Activated T-helper 1 cell treated with anti-CD3 and anti-CD28 coated beads, Interleukin-12 subunit alpha, Interleukin-12 subunit beta, Interleukin-2, Interleukin-4 antibody, amounts not matched to agents 30 ng/mL and 10 ng/mL and 1 ng/mL, durations not matched to agents 14 hours and 24 hours and 36 hours (primary cell): ENCODE results near the gene USP5. TPM values are rescaled to one million over a fixed set of nuclear protein-coding genes. Genes with fewer than 3 reads are reported as not detected.
"Not testable (repeated sequence)": the region's sequence is repeated elsewhere in the genome, so short reads cannot be mapped to it uniquely, and the experiment has no call there.

Experiments
- DNase-seq: peaks from one replicate; pipeline ENCODE4 v3.0.0; 2021; ENCODE audit warnings: low spot score
- H3K27ac Mint-ChIP-seq: one replicate; pipeline ENCODE4 v1.8.0; 2021; ENCODE audit warnings: mild to moderate bottlenecking, mixed read lengths
- H3K27me3 Mint-ChIP-seq: one replicate; pipeline ENCODE4 v1.8.0; 2022; ENCODE audit warnings: mild to moderate bottlenecking, moderate library complexity, mixed read lengths; ENCODE audit not compliant: insufficient read depth
- H3K36me3 Mint-ChIP-seq: one replicate; pipeline ENCODE4 v1.8.0; 2021; ENCODE audit warnings: low read depth, mixed read lengths
- H3K4me1 Mint-ChIP-seq: one replicate; pipeline ENCODE4 v1.8.0; 2021; ENCODE audit warnings: low read depth, mixed read lengths
- H3K4me3 Mint-ChIP-seq: one replicate; pipeline ENCODE4 v1.8.0; 2021; ENCODE audit warnings: mild to moderate bottlenecking, moderate library complexity, mixed read lengths
- H3K9me3 Mint-ChIP-seq: one replicate; pipeline ENCODE4 v1.8.0; 2021; ENCODE audit warnings: mixed read lengths
- intact Hi-C: fragments of 100-400 bp; cut with micrococcal nuclease; formaldehyde crosslinking; loops from one replicate; pipeline ENCODE4 v1.15.1; 2024
- total RNA-seq: library from RNA; stranded (reverse); gene quantifications from 2 replicates; pipeline ENCODE4 v1.2.3, GENCODE V29; 2022

Gene USP5
- total RNA-seq, 1 donor from 2014 or later = 127 TPM

DNA sequence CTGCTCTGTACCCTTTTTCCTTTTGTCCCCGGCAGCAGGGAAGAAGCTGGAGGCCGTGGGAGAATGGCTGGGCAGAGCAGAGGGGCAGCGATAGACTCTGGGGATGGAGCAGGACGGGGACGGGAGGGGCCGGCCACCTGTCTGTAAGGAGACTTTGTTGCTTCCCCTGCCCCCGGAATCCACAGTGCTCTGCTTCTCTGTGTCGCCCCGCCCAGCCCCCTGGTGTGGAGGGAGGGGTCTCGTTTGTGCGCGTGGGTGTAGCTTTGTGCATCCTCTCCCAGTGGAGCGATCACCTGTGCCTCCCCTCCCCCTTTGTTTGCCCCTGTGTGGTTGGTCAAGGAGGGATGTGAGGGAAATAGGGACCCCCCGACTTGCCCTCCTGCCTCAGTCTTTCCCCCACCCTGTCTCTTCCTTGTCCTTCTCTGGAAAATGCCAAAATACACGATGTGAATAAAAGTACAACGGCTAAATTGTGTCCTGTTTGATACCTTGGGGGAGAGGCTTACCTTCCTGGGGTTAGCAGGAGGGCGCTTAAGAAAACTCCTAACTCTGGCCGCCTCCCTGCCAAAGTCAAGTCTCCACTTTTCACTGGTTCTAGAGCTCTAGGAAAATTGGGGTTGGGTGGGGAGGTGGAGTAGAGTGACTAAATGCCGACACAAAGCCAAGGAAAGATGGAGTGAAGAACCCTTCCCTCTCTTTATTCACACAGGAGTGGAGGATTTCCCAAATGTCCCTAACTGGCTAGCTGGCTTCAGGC, 14.4 kb downstream of the USP5 start:
- Mint-ChIP-seq H3K27me3 (no peaks in the 10 kb centered on the region), H3K27ac (peak overlapping the region; percentile 40), H3K36me3 (peaks cover 61% of the 10 kb centered on the region), H3K9me3 (no peaks in the 10 kb centered on the region), H3K4me3 (peak overlapping the region; percentile 95), H3K4me1 (peaks cover 41% of the 10 kb centered on the region)
- no peak for DNase-seq
- intact Hi-C loops = loop anchor here (5.0 kb wide), 3 partner anchors 74 to 259 kb away; partner anchors contain the start of genes CHD4 and ING4

DNA sequence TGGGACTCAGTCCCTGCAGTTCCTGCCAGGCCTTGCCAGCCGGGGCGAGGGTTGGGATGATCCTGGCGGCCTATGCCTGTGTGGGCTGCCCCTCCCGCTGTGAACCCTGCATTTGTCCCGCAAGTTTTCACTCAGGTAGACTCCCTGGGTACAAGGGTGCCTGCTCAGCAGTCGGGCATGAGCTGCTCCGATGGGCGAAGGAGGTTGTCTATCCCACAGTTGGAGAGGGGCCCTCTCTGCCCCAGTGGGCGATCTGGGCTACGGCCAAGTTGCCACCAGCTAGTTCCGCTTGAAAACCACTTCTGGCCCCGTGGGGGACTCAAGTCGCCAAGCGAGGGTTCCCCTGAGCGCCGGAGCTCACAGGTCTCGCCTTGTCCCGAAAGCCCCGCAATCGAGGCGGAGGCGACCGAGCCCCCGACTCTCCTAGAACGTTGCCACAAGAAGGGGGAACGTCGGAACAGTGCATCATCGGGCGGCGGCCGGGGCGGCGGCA, 15.0 kb downstream of the USP5 start:
- intact Hi-C loops = loop anchor here (1.0 to 5.0 kb wide), 6 partner anchors 15 to 260 kb away; partner anchors contain the start of genes CHD4, ING4, LPCAT3 and MLF2
- no peaks in the 10 kb centered on the region for H3K9me3 Mint-ChIP-seq
- DNase-seq = no peak
- peak overlapping the region; percentile 95 for H3K4me3 Mint-ChIP-seq
- H3K27ac Mint-ChIP-seq = peak overlapping the region; percentile 99
- no peaks in the 10 kb centered on the region for H3K27me3 Mint-ChIP-seq
- H3K4me1 Mint-ChIP-seq = peaks cover 47% of the 10 kb centered on the region
- peaks cover 66% of the 10 kb centered on the region for H3K36me3 Mint-ChIP-seq

DNA sequence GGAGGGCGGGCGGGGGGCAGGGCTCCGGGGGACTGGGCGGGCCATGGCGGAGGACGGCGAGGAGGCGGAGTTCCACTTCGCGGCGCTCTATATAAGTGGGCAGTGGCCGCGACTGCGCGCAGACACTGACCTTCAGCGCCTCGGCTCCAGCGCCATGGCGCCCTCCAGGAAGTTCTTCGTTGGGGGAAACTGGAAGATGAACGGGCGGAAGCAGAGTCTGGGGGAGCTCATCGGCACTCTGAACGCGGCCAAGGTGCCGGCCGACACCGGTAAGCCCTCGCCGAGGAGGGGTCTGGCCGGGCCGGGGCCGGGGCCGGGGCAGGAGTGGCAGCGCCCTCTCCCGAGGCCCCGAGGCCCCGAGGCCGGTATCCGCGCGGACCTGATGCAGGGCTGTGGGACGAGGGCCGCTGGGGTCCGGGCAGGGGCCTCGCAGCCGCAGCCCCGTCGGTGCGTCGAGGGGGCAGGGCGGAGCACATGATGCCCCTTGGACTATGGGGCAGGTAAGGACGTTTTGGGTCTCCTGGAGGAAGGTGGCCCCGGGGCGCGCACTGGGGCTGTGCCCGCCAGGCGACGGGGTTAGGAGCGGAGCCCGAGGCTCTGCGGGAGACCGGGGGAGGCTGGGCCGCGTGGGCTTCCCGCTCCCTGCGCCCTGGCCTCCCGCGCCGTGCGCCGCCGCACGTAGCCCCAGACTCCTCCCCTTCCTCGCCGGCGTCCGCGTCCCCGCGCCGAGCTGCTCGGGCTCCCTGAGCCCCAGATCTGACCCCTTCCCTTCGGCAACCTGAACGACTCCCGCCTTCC, 15.7 kb downstream of the USP5 start, which contains the start of gene TPI1:
TPI1 (plus strand) TSS at position 119 of the 798 bp plus-strand sequence; CDS start at position 155, 36 bp downstream.
- Mint-ChIP-seq H3K4me1 (peaks cover 53% of the 10 kb centered on the region), H3K36me3 (peaks cover 65% of the 10 kb centered on the region), H3K27me3 (no peaks in the 10 kb centered on the region), H3K4me3 (peak within 1 kb of the TSS; percentile 96), H3K27ac (peak within 1 kb of the TSS; percentile 99), H3K9me3 (no peaks in the 10 kb centered on the region)
- intact Hi-C loops = loop anchor here (1.0 to 5.0 kb wide), 6 partner anchors 15 to 260 kb away; partner anchors contain the start of genes CHD4, ING4, LPCAT3 and MLF2
- DNase-seq = peak; percentile 75

DNA sequence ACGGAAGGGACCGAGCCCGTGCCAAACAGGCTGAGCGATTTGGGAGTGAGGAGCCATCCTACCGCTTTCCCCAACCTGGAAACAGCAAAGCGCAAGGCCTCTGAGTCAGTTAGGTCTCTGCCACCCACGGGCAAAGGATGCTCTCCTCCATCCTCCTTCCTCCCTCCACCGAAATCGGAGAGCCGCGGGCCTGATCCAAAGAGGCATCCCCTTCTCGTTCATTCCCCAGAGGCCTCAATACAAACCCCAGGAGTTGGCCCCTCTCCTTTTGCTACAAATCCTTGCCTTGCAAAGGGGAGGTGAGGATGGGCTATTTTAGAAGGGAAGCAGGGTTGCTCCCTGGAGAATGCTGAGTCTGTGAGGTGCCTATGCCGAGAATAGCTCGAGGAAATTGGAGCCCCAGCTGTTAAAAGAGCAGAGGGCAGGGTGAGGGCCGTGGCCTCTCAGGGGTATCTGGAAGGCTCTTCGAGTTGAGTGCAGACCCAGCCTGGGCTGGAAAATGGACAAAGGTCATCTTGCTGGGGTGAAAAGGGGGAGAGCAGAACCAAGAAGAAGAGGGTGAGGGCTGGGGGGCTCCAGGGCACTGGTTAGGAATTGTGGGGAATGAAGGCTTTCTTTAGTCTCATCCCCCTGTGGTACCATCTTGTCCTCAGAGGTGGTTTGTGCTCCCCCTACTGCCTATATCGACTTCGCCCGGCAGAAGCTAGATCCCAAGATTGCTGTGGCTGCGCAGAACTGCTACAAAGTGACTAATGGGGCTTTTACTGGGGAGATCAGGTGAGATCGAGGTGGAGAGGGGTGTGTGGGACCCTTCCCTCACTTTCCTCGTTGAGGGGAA, 16.5 kb downstream of the USP5 start:
- Mint-ChIP-seq H3K27ac (peak overlapping the region; percentile 90), H3K36me3 (peaks cover 62% of the 10 kb centered on the region), H3K9me3 (no peaks in the 10 kb centered on the region), H3K4me3 (peak overlapping the region; percentile 96), H3K27me3 (no peaks in the 10 kb centered on the region), H3K4me1 (peaks cover 57% of the 10 kb centered on the region)
- DNase-seq = no peak
- intact Hi-C loops = loop anchor here (1.0 to 5.0 kb wide), 4 partner anchors 70 to 261 kb away; partner anchors contain the start of genes CHD4 and ING4

DNA sequence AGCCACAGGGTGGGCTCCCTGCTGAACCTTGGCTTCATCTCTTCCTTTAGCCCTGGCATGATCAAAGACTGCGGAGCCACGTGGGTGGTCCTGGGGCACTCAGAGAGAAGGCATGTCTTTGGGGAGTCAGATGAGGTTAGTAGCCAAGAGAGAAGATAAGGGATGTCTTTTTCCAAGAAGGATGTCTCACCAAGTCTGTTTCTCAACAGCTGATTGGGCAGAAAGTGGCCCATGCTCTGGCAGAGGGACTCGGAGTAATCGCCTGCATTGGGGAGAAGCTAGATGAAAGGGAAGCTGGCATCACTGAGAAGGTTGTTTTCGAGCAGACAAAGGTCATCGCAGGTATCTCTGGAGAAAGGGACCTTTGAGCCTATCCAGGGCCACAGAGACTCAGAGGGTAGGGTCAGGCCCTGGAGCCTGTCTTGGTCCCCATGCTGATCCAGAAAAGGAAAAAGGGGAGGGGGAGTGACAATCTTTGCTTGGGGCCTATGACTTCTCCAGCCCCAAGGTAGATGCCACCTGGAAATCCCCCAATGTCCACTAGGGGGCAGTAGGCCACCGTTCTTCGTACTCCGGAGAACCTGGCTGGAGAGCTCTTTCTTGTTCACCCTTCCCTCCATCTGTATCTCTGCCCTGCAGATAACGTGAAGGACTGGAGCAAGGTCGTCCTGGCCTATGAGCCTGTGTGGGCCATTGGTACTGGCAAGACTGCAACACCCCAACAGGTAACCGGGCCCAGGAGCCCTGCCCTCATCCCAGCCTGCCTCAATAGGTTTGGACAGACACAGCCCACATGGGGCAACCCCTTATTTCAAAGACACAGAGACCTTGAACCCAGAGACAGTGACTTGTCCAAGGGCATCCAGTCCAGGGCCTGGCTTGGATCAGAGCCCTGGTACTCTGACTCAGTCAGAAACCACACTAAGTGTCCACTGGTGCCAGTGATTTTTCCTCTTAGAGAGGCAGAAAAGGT, 17.4 kb downstream of the USP5 start:
- intact Hi-C loops = loop anchor here (1.0 to 5.0 kb wide), 6 partner anchors 69 to 377 kb away; partner anchors contain the start of genes C1RL, CHD4, ING4 and MRPL51
- H3K27me3 Mint-ChIP-seq = no peaks in the 10 kb centered on the region
- H3K4me3 Mint-ChIP-seq = peak overlapping the region; percentile 96
- H3K36me3 Mint-ChIP-seq = peaks cover 61% of the 10 kb centered on the region
- peak overlapping the region; percentile 90 for H3K27ac Mint-ChIP-seq
- H3K9me3 Mint-ChIP-seq = no peaks in the 10 kb centered on the region
- DNase-seq = peak; percentile 78
- peaks cover 62% of the 10 kb centered on the region for H3K4me1 Mint-ChIP-seq

DNA sequence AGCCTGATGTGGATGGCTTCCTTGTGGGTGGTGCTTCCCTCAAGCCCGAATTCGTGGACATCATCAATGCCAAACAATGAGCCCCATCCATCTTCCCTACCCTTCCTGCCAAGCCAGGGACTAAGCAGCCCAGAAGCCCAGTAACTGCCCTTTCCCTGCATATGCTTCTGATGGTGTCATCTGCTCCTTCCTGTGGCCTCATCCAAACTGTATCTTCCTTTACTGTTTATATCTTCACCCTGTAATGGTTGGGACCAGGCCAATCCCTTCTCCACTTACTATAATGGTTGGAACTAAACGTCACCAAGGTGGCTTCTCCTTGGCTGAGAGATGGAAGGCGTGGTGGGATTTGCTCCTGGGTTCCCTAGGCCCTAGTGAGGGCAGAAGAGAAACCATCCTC, 18.4 kb downstream of the USP5 start:
- Mint-ChIP-seq H3K36me3 (peaks cover 57% of the 10 kb centered on the region), H3K4me3 (peak overlapping the region; percentile 96), H3K27ac (peak overlapping the region; percentile 86), H3K4me1 (peaks cover 66% of the 10 kb centered on the region)
- DNase-seq, H3K9me3 Mint-ChIP-seq, H3K27me3 Mint-ChIP-seq: not testable (repeated sequence)
- intact Hi-C loops = loop anchor here (5.0 kb wide), 2 partner anchors 237 to 378 kb away; partner anchors contain the start of genes C1RL, MRPL51 and NCAPD2

DNA sequence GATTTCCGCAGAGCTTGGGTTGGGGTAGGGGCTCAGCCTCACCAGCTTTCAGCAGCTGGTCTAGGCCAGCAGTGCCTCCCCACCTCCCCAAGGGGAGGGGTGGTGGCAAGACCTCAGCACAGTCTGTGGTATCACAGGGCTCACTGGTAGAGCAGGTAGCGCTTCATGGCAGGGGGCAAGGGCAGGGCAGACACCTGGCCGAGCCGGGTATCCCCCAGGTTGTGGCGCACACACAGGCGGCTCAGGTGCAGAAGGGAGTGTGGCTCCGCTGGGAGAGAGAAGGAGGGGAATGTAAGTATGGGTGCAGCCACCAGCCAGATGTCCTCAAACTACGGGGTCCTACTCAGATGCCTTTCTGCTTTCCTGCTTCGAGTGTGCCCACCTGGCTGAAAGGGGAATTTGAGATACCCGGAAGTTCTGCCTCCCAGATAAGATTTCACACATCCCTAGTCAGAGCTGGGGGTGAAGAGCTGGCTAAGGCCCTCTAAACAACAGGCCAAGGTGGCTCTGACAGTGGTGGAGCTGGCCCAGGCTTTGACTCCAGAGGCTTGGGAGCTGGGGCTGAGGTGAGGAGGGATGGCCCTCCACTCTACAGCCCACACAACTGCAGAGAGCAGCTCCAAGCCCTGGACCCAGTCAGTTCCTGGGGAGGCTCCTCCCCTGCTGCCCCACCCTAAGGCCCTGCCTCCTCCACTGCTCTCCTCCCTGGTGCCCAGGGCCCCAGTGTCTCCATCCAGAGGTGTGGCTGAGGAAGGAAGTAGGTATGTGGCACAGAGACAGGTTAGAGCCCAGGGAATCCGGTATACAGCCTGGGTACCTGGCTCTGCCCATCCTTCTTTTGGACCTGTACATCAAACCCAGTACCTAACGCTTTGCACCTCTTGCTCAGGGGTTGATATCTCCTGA, 19.4 kb downstream of the USP5 start:
- H3K4me3 Mint-ChIP-seq = peak overlapping the region; percentile 96
- no peaks in the 10 kb centered on the region for H3K27me3 Mint-ChIP-seq
- DNase-seq = peak; percentile 32
- H3K36me3 Mint-ChIP-seq = peaks cover 52% of the 10 kb centered on the region
- intact Hi-C loops = loop anchor here (5.0 kb wide), 2 partner anchors 236 to 379 kb away; partner anchors contain the start of genes C1RL, MRPL51 and NCAPD2
- H3K27ac Mint-ChIP-seq = peak overlapping the region; percentile 86
- H3K9me3 Mint-ChIP-seq = no peaks in the 10 kb centered on the region
- H3K4me1 Mint-ChIP-seq = peaks cover 65% of the 10 kb centered on the region

DNA sequence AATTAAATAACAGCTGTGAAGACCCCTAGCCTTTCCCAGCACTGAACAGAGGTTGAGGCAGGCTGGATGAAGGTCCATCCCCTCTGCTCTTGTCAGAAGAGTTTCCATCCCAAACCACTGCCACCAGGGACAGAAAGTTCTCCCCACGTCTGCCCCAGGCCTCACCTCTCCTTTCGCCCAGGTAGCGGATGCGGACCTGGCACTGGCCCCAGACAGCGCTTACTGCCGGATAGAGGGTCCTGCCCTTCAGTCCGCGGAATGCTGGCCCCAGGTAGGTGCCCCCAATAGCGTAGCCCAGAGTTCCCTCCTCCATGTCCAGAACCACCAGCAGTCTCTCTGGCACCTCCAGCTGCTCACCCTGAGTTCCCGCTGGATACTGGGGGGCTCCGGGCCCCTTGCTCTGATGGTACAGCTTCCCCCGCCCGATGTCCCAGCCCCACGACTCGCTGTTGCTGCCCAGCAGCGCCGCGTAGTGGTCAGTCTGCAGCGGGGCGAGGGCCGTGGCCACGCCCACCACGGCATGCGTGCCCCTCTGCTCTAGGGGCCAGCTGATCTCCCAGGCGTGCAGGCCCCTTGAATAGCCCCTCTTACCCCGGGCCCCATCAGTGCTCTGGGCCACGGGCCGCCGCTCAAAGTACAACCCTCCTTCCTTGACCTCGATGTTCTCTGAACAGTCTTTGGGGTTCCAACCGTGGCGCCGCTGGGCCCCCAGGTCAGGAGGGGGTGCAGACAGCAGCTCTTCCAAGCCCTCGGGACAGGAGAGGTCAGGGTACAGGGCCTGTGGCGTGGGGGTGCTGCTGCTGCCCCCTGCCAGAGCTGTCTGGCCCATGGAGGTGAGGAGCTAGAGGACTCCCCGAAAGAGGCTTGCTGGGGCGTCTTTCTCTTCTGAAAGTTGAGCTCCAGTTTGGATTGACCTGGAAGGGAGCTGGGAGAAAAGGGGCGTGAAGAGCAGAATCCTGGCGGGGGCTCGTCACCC, 20.4 kb downstream of the USP5 start:
- peak; percentile 83 for DNase-seq
- Mint-ChIP-seq H3K4me3 (peak overlapping the region; percentile 96), H3K4me1 (peaks cover 56% of the 10 kb centered on the region), H3K36me3 (peaks cover 52% of the 10 kb centered on the region), H3K9me3 (no peaks in the 10 kb centered on the region), H3K27ac (peak overlapping the region; percentile 86), H3K27me3 (no peaks in the 10 kb centered on the region)
- intact Hi-C loops = loop anchor here (1.0 to 5.0 kb wide), 14 partner anchors 19 to 380 kb away; partner anchors contain the start of genes C1RL, COPS7A, EMG1 and ENO2

DNA sequence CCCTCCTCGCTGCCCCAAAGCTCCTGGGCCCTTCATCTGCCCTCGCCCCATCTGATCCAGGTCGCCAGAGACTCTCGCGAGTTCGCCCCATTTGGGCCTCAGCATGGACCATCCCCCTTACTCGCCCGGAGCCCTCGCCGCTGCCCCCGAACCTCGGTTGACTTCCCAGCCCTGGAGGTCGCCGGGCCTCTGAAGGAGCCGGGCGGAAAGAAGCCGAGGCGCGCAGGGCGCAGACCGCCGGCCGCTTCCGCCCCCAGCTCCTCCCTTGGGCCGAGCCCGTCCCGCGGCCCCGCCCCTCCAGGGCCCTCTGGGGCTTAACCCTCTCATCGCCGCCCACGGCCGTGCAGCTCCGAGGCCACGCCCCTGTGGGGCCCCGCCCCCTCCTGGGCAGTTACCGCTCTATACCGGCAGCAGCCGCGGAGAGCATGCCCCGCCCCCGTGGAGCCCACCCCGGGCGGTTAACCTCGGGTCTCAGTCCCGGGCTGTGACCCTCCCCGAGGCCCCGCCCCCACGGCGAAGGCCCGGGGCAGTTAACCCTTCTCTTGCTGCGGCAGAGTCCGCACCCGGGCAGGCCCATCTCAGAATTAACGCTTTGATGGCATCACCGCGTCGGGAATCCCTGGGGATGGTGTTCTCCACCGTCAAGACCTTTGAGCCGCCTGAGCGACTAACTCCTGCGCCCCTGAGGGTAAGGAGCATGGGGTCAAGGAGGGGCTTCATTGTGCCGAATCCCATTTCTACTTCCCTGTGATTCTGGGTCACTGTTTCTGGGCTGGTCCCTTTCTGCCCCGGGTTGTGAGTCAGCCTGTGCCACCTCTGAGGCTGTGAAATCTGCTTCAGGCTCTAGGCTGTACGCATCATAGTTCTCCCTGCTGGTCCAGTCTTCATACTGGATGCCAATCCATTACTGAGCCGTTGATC, 21.4 kb downstream of the USP5 start, which contains the start of gene SPSB2:
SPSB2 (minus strand) TSS at position 210 of the 921 bp plus-strand sequence. CDS start 402 bp downstream, outside the sequence.
- H3K27ac Mint-ChIP-seq = peak within 1 kb of the TSS; percentile 86
- no peaks in the 10 kb centered on the region for H3K27me3 Mint-ChIP-seq
- H3K36me3 Mint-ChIP-seq = peaks cover 48% of the 10 kb centered on the region
- peaks cover 56% of the 10 kb centered on the region for H3K4me1 Mint-ChIP-seq
- DNase-seq = peak; percentile 99
- intact Hi-C loops = loop anchor here (1.0 to 5.0 kb wide), 14 partner anchors 18 to 381 kb away; partner anchors contain the start of genes C1RL, COPS7A, EMG1 and ENO2
- peak within 1 kb of the TSS; percentile 96 for H3K4me3 Mint-ChIP-seq
- H3K9me3 Mint-ChIP-seq = no peaks in the 10 kb centered on the region
